Embryonic facial prominence (tissue), 1 donor: ENCODE results near the gene ITGA7.
"Not testable (repeated sequence)": the region's sequence is repeated elsewhere in the genome, so short reads cannot be mapped to it uniquely, and the experiment has no call there.

ENCODE experiments used
- DNase-seq: peaks from one replicate; pipeline ENCODE4 v3.0.0-alpha.2; 2016; ENCODE audit errors: extremely low spot score

Gene ITGA7

DNA sequence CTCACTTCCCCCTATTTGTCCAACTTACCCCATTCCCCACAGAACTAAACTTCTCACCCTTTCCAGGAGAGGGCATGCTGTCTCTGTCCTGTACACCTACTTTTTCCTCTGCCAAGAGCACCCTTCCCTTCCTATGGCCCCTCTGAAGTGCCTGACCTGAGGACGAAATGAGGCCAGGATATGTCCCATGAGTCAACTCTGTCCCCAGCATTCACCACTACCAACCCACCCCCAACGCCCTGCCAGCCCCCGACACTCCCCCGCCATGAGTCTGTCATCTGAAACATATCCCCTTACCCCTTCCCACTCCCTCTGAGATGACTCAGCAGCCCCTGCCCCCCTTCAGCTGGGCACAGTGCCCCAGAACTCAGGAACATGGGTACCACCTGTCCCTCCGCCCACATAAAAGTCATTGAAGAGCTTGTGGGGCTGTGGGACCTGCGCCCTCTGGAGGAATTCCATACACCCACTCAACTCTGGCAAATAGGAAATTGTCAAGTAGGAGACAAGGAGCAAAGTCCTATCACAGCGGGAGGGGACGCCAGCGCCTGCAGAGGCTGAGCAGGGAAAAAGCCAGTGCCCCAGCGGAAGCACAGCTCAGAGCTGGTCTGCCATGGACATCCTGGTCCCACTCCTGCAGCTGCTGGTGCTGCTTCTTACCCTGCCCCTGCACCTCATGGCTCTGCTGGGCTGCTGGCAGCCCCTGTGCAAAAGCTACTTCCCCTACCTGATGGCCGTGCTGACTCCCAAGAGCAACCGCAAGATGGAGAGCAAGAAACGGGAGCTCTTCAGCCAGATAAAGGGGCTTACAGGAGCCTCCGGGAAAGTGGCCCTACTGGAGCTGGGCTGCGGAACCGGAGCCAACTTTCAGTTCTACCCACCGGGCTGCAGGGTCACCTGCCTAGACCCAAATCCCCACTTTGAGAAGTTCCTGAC lies 26.3 kb downstream of the ITGA7 start:
- no peak for DNase-seq

DNA sequence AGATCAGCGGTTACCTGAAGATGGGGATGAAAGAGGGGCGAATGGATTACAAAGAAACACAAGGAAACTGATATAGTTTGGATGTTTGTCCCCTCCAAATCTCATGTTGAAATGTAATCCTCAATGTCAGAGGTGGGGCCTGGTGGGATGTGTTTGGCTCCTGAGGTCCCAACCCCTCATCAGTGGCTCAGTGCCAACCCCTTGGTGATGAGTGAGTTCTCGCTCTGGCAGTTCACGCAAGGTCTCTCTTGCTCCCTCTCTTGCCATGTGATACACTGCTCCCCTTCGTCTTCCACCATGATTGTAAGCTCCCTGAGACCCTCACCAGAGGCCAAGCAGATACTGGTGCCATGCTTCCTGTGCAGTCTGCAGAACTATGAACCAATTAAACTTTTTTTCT lies 28.0 kb downstream of the ITGA7 start:
- DNase-seq: no peak

- no peak for DNase-seq
Measured at GRCh38 chr12:55676707-55677106, 31.0 kb downstream of the ITGA7 start.

DNA sequence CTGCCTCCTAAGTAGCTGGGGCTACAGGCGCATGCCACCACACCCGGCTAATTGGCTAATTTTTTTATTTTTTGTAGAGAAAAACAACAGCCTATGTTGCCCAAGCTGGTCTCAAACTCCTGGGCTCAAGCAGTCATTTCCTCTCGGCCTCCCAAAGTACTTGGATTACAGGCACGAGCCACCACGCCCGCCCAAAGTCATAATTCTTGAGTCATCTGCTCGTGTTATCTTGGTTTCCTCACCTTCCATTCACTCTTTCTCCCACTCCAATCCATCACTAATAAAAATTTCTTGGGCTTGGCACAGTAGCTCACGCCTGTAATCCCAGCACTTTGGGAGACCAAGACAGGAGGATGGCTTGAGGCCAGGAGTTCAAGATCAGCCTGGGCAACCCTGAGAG lies 32.0 kb downstream of the ITGA7 start:
- no peak for DNase-seq

DNA sequence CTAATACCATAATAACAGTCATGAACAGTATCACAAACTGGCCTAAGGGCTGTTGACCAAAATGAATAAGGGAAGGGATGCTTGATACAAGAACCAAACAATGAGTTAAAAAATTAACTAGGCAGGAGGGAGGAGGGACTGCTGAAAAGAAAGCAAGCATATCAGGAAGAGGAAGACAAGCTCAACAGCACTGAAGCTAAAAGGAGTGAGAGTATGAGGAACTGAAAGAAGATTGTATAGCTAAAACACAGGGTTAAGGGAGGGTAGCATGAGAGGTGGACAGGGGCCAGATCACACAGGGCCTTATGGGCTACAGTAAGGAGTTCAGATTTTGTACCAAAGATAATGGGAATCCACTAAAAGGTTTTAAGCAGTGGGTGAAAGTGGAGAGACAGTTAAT lies 34.1 kb downstream of the ITGA7 start:
- no peak for DNase-seq

GRCh38 chr12:55671746-55672145 lies 36.0 kb downstream of the ITGA7 start:
- DNase-seq: no peak

DNA sequence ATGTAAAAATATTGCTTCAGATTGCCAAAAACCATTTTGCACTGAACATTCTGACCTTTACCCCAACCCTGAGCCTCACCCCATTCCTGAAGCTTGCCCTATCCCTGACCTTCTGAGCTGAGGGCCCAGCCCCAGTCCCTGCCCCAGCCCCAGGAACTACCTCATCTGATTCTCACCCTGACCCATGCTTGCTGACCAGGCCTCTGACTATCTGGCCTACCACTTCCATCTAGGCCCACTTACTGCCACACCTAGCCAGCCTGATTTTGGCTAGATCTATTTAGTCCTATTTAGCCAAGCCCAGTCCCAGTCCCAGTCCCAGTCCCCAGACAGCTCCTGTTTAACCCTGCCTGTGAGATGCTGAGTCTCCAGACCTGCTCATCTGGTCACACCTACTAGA lies 37.4 kb downstream of the ITGA7 start:
- no peak for DNase-seq

- no peak for DNase-seq
Measured at GRCh38 chr12:55666508-55666907, 41.2 kb downstream of the ITGA7 start.

DNA sequence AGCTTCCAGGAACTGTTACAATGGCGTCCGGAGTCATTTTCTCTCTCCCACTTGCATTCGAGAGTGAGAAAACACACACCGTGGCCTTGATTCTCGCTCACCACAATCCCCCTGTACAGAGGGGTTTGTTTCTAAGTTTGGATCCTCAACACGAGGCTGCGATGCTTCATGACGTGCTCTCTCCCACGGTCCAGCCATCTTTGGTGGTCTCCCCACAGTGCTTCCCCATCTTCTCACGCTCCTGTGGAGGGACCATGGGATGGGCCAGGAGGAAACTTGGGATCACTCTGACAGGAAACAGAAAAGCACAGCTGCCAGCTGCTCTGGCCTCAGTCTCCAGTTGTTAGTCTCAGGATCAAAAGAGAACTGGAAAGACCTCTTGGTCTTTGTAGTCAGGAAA lies 42.9 kb downstream of the ITGA7 start:
- no peak for DNase-seq

DNA sequence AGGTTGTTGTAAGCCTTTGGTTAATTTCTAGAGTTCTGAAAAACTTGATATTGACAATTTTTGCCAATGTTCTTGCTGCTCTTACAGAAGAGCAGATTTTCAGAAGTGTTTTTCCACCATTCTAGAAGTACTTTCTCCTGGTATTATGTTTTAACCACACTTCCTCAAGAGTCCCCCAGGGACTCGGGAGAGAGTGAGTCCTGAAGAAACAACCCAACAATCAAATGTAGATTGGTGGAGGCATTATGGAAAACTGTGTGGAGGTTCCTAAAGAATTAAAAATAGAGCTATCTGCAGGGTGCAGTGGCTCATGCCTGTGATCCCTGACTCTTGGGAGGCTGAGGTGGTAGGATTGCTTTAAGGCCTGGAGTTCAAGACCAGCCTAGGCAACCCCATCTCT lies 44.3 kb downstream of the ITGA7 start:
- DNase-seq: no peak

DNA sequence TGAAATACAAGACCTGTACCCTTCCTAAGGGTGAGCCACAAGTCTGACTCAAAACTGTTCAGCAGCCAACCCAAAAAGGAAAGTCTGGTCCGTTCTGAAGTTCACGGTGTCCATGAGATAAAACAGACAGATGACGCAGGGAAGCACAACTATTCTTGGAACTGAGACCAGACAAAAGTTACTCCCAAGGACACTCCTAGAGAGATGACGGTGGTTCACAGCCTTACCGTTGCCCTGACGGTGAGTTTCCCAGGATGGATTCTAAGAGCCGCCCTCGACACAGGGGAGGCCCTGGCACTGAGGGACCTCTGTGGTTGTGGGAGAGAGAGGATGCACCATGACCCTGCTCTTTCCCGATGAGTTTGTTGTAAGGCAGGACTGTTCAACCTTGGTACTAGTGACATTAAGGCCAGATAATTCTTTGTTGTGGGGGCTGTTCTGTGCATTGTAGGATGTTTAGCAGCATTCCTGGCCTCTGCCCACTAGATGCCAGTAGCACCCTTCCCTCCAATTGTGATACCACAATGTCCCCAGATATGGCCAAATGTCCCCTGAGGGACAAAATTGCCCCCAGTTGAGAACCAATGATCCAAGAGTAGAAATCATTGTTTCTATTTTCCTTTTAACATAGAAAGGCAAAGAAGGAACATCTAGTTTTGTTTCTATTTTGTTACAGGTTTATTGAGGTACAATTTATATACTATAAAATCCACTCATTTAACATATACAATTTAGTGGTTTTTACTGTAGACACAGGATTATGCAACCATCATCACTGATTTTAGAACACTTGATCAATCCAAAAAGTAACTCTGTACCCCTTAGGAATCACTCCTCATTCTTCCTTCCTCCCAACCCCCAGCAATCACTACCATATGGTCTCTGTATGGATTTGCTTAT lies 48.0 kb downstream of the ITGA7 start:
- no peak for DNase-seq

- no peak for DNase-seq
Measured at GRCh38 chr12:55658635-55659391, 48.9 kb downstream of the ITGA7 start.

DNA sequence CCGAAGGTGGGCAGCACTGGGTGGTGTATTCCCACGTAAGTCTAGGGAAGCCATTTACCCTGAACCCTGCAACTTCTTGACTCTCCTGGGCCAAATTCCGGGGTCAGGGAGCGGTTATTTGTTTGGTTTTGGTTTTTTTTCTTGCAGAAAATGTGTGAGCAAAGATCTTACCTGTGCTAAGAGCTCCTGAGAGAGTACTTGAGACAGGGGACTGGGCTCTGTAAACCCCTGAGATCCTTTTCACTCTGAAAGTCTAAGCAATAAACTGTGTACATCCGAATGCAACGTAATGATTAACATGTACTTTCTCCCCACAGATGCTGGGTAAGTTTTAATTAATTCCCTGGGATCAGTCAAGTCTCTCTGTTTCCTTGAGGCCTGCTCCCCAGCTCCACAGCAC lies 49.5 kb downstream of the ITGA7 start:
- DNase-seq: no peak

DNA sequence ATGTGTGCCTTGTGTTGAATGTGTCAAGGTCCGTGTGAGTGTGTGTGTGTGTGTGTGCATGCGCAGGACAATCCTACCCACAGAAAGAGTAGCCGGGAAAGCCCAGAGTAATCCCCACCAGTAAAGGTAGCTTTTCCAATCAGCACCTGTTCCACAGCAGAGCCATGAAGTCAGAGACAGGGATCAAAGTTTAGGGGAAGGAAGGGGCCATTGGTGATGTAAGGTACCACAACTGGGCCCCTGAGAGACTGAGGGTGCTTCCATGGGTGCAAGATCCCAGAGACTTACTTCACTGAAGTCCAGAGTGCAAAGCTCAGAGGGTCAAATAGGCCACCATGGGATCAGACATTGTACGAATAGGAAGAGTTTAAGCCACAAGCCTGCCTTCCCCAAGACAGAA lies 50.5 kb downstream of the ITGA7 start:
- no peak for DNase-seq

DNA sequence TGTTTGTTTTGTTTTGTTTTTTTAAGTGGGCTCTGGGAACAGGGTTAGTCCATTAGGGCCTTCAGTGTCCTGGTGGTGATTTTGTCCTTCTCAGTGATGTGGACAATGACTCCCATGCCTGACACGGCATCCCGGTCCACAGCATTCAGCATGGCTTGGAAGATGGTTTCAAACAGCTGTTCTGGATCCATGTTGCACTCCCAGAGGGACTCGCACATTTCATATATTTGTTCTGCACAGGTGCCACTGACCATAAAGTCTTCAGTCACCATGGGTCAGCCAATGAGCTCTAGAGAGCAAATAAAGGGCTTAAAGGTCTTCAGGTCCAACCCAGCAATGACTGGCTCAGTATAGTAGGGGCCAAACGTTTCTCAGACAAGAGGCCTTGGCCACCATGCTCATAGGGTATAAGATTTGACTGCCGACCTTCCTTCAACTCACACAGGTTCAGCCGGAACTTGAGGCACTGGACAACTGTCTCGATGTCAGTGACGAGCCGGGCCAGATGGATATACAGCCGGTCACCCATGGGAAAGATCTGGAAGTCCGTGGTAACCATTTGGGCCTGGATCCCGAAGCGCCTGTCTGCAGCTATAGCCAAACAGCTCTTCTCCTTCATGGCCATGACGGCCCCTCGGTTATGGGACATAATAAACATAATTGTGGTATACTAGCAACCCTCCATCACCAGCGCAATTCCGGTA lies 53.0 kb downstream of the ITGA7 start:
- no peak for DNase-seq

- no peak for DNase-seq
Measured at GRCh38 chr12:55653031-55653430, 54.7 kb downstream of the ITGA7 start.

DNA sequence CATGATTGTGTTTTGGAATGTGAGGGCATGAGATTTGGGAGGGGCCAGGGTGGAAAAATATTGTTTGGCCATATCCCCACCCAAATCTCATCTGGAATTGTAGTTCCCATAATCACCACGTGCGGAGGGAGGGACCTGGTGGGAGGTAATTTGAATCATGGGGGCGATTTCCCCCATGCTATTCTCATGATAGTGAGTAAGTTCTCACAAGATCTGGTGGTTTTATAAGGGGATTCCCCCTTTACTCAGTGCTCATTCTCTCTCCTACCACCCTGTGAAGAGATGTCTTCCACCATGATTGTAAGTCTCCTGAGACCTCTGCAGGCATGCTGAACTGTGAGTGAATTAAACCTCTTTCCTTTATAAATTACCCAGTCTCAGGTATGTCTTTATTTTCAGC lies 55.4 kb downstream of the ITGA7 start:
- no peak for DNase-seq

DNA sequence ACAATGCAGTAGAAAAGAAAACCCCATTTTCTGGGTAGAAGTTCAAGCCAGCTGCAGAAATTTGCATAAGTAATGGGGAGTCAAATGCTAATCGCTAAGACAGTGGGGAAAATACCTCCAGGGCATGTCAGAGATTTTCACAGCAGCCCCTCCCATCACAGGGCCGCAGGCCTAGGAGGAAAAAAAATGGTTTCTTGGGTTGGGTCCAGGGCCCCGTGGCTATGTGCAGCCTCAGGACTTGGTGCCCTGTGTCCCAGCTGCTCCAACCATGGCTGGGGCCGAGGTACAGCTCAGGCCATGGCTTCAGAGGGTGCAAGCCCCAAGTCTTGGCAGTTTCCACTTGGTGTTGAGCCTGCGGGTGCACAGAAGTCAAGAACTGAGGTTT lies 56.4 kb downstream of the ITGA7 start:
- no peak for DNase-seq

GRCh38 chr12:55650620-55651298 lies 56.9 kb downstream of the ITGA7 start:
- DNase-seq: not testable (repeated sequence)

GRCh38 chr12:55647027-55647426 lies 60.7 kb downstream of the ITGA7 start:
- DNase-seq: no peak

- DNase-seq: no peak
Measured at GRCh38 chr12:55644591-55644990, 63.1 kb downstream of the ITGA7 start.
